GM21390 (cell line): Measurements from ENCODE around the gene SYNDIG1.

Experiments
- ATAC-seq: cut with Tn5 transposase; IDR thresholded peaks from one replicate; pipeline ENCODE4 v1.9.1; 2021; ENCODE audit not compliant: unreplicated experiment

SYNDIG1 gene

GRCh38 chr20:24446811-24447210, 22.6 kb upstream of the SYNDIG1 start:
- ATAC-seq = no peak

- ATAC-seq = no peak
Observed at GRCh38 chr20:24448170-24448569, 21.3 kb upstream of the SYNDIG1 start.

- ATAC-seq = no peak
Observed at GRCh38 chr20:24449026-24449720, 20.3 kb upstream of the SYNDIG1 start.

- no peak for ATAC-seq
Observed at GRCh38 chr20:24450177-24450576, 19.3 kb upstream of the SYNDIG1 start.

- ATAC-seq = no peak
Observed at GRCh38 chr20:24450624-24451376, 18.6 kb upstream of the SYNDIG1 start.

GRCh38 chr20:24451428-24451827, 18.0 kb upstream of the SYNDIG1 start:
- no peak for ATAC-seq

- ATAC-seq = no peak
Observed at GRCh38 chr20:24452016-24452415, 17.4 kb upstream of the SYNDIG1 start.

GRCh38 chr20:24452498-24453127, 16.8 kb upstream of the SYNDIG1 start:
- no peak for ATAC-seq

GRCh38 chr20:24453869-24454268, 15.6 kb upstream of the SYNDIG1 start:
- ATAC-seq = no peak

GRCh38 chr20:24455081-24455480, 14.3 kb upstream of the SYNDIG1 start:
- ATAC-seq = no peak

GRCh38 chr20:24456398-24456781, 13.0 kb upstream of the SYNDIG1 start:
- no peak for ATAC-seq

GRCh38 chr20:24458436-24458835, 11.0 kb upstream of the SYNDIG1 start:
- ATAC-seq = no peak

- ATAC-seq = no peak
Observed at GRCh38 chr20:24459733-24460132, 9.7 kb upstream of the SYNDIG1 start.

- ATAC-seq = no peak
Observed at GRCh38 chr20:24460712-24461111, 8.7 kb upstream of the SYNDIG1 start.

- no peak for ATAC-seq
Observed at GRCh38 chr20:24461848-24462247, 7.6 kb upstream of the SYNDIG1 start.

GRCh38 chr20:24462460-24463010, 6.9 kb upstream of the SYNDIG1 start:
- no peak for ATAC-seq

- ATAC-seq = no peak
Observed at GRCh38 chr20:24465159-24465558, 4.3 kb upstream of the SYNDIG1 start.

GRCh38 chr20:24465730-24466129, 3.7 kb upstream of the SYNDIG1 start:
- ATAC-seq = no peak

GRCh38 chr20:24468401-24469115, 871 bp upstream of the SYNDIG1 start:
- no peak for ATAC-seq

- no peak for ATAC-seq
Observed at GRCh38 chr20:24469894-24470745, 691 bp downstream of the SYNDIG1 start.
